Spleen (tissue), 11 donors: ENCODE measurements around the gene ITGA4. TPM values are rescaled to one million over a fixed set of nuclear protein-coding genes. Genes with fewer than 3 reads are reported as not detected.

Source experiments
- DNase-seq: peaks from one replicate; pipeline ENCODE4 v3.0.0-alpha.2; 2020
- H3K27ac ChIP-seq, 8 donors: fragments of 200-600 bp; sonication (generic) in 7 of 8; 1 replicate in 4 of 8; 2 replicates in 4 of 8; pipeline versions ENCODE4 v1.5.0 to v1.8.0; 2016 to 2021; ENCODE audit warnings: inconsistent platforms in 4 of 8, mild to moderate bottlenecking in 4 of 8, moderate library complexity in 1 of 8
- H3K27me3 ChIP-seq, 7 donors: fragments of 200-600 bp; sonication (generic) in 6 of 7; replicated peaks in 1 of 7; 1 replicate in 4 of 7; 2 replicates in 3 of 7; pipeline versions ENCODE4 v1.5.0 to v1.8.0; 2016 to 2021; ENCODE audit warnings: inconsistent platforms in 3 of 7, mild to moderate bottlenecking in 1 of 7
- H3K36me3 ChIP-seq, 6 donors: fragments of 200-600 bp; sonication (generic) in 5 of 6; 1 replicate in 4 of 6; 2 replicates in 2 of 6; pipeline versions ENCODE4 v1.5.0 to v1.8.0; 2016 to 2021; ENCODE audit warnings: inconsistent platforms in 2 of 6
- H3K4me1 ChIP-seq, 6 donors: fragments of 200-600 bp; sonication (generic) in 5 of 6; 1 replicate in 3 of 6; 2 replicates in 3 of 6; pipeline versions ENCODE4 v1.5.0 to v1.8.0; 2016 to 2021; ENCODE audit warnings: inconsistent platforms in 3 of 6
- H3K4me3 ChIP-seq, 8 donors: fragments of 200-600 bp; sonication (generic) in 7 of 8; 1 replicate in 4 of 8; 2 replicates in 4 of 8; pipeline versions ENCODE4 v1.5.0 to v1.8.0; 2016 to 2021; ENCODE audit warnings: inconsistent platforms in 4 of 8, mild to moderate bottlenecking in 4 of 8, moderate library complexity in 2 of 8
- H3K9me3 ChIP-seq, 8 donors: fragments of 200-600 bp; sonication (generic) in 7 of 8; 1 replicate in 4 of 8; 2 replicates in 4 of 8; pipeline versions ENCODE4 v1.5.0 to v1.8.0; 2016 to 2021; ENCODE audit warnings: inconsistent platforms in 4 of 8
- CTCF ChIP-seq, 11 experiments: fragments of 200-600 bp in 7 of 11; fragments of 450-650 bp in 4 of 11; sonication (generic) in 4 of 11; IDR thresholded peaks in 8 of 11; conservative IDR thresholded peaks in 3 of 11; 1 replicate in 7 of 11; 2 replicates in 4 of 11; pipeline versions ENCODE4 v1.4.0 to v1.8.0; 2016 to 2021; ENCODE audit warnings: antibody characterized with exemption in 11 of 11, inconsistent platforms in 4 of 11, mild to moderate bottlenecking in 1 of 11
- POLR2A ChIP-seq, 3 donors: fragments of 450-650 bp; IDR thresholded peaks; one replicate each; pipeline ENCODE4 v1.5.1; 2017; ENCODE audit warnings: antibody characterized with exemption in 3 of 3, mild to moderate bottlenecking in 1 of 3
- POLR2AphosphoS5 ChIP-seq, 3 donors: sonication (generic); formaldehyde crosslinking; IDR thresholded peaks; one replicate each; pipeline ENCODE4 v1.5.1; 2017; ENCODE audit warnings: antibody characterized with exemption in 3 of 3
- WGBS, 5 donors: extraction: QIAGEN DNeasy Blood & Tissue Kit in 3 of 5; methylation state at CpG; one replicate each; pipeline versions ENCODE4 v1.1.5 to v1.1.7; 2013 to 2018; 5-methylcytosine and 5-hydroxymethylcytosine counted together
- intact Hi-C: fragments of 100-400 bp; cut with DNase I; formaldehyde crosslinking; loops from one replicate; pipeline ENCODE4 v1.15.0; 2023; ENCODE audit warnings: low total_unique reads
- polyA plus RNA-seq, 3 donors: library from polyadenylated mRNA; stranded (reverse); fragments of 200-250 nt; gene quantifications; one replicate each; pipeline ENCODE4 v1.2.1, GENCODE V29; 2013
- total RNA-seq, 7 donors: library from RNA; depleted of rRNA in 3 of 7; stranded (reverse); fragments of >200 nt in 3 of 7; fragmentation: NEBNext Ultra II Directional in 4 of 7; extraction: Animal tissue kit (Norgen Biotek cat#: 25700) in 4 of 7; gene quantifications; one replicate each; pipeline versions ENCODE4 v1.1.0 to v1.2.1, GENCODE V29; 2016 to 2021
- donor health status: healthy with polysubstance abuse.
- donor health status: DM: no; HTN: no; CAD: no; lungs with moderate emphysema.
- donor health status: DM: no; HTN: no; CAD: no.
- donor health status: Bipolar disorder and iron deficiency.
- donor health status: healthy.
- donor health status: DM: no; HTN: no; CAD: no.
- donor health status: DM: yes; HTN: yes; CAD: no.

ITGA4 gene
- total and polyA plus RNA-seq, 10 donors, result 13.3 to 207 (median 147) TPM

- H3K27me3 ChIP-seq, result no peaks in the 10 kb centered on the region
- intact Hi-C loops, result no loop called here
- peaks cover 0 to 21% (median 11%) of the 10 kb centered on the region in 6 donors for H3K4me1 ChIP-seq
- peak overlapping the region in 5 of 8 donors; percentile 3 to 66 (median 49) for H3K27ac ChIP-seq
- TF ChIP-seq CTCF (IDR thresholded peaks at IDR 0.05 in 8 of 11, conservative IDR thresholded peaks at IDR 0.05 in 3 of 11) (peak; percentile 20 to 69 (median 53)), POLR2AphosphoS5 (IDR thresholded peaks at IDR 0.05) (no peak)
- no peak for DNase-seq
- H3K9me3 ChIP-seq, result no peaks in the 10 kb centered on the region
- no peak overlapping the region for H3K4me3 ChIP-seq
- 17 to 48% (median 39%) methylated on average over 3 of the region's 3 CpGs for WGBS, 5 donors
- no peaks in the 10 kb centered on the region for H3K36me3 ChIP-seq
These were observed 26.6 kb upstream of the ITGA4 start for GRCh38 chr2:181430406-181431118.

- H3K36me3 ChIP-seq, result no peaks in the 10 kb centered on the region
- H3K9me3 ChIP-seq, result no peaks in the 10 kb centered on the region
- H3K4me3 ChIP-seq, result no peak overlapping the region
- H3K27ac ChIP-seq, result no peak overlapping the region
- no peaks in the 10 kb centered on the region for H3K27me3 ChIP-seq
- intact Hi-C loops, result no loop called here
- H3K4me1 ChIP-seq, result peaks cover 0 to 21% (median 11%) of the 10 kb centered on the region in 6 donors
- no peak for TF ChIP-seq POLR2AphosphoS5 (IDR thresholded peaks at IDR 0.05)
- TF ChIP-seq POLR2A (IDR thresholded peaks at IDR 0.05), result no peak
- TF ChIP-seq CTCF (IDR thresholded peaks at IDR 0.05 in 8 of 11, conservative IDR thresholded peaks at IDR 0.05 in 3 of 11), result no peak
- no peak for DNase-seq
These were observed 25.5 kb upstream of the ITGA4 start for GRCh38 chr2:181431674-181432073.

- no peaks in the 10 kb centered on the region for H3K27me3 ChIP-seq
- intact Hi-C loops, result no loop called here
- WGBS, 5 donors, result 9 to 38% (median 12%) methylated on average over 1 of the region's 1 CpG
- no peak overlapping the region for H3K27ac ChIP-seq
- no peak overlapping the region for H3K4me3 ChIP-seq
- H3K4me1 ChIP-seq, result peaks cover 0 to 10% (median 0%) of the 10 kb centered on the region in 6 donors
- no peaks in the 10 kb centered on the region for H3K9me3 ChIP-seq
- TF ChIP-seq CTCF (IDR thresholded peaks at IDR 0.05 in 8 of 11, conservative IDR thresholded peaks at IDR 0.05 in 3 of 11) (peak in 6 of 11 experiments; percentile 4 to 46 (median 40)), POLR2AphosphoS5 (IDR thresholded peaks at IDR 0.05) (no peak), POLR2A (IDR thresholded peaks at IDR 0.05) (no peak)
- no peaks in the 10 kb centered on the region for H3K36me3 ChIP-seq
- DNase-seq, result no peak
These were observed 18.9 kb upstream of the ITGA4 start for GRCh38 chr2:181438261-181438660.

- DNase-seq, result no peak
- no peak overlapping the region for H3K27ac ChIP-seq
- H3K36me3 ChIP-seq, result no peaks in the 10 kb centered on the region
- TF ChIP-seq CTCF (IDR thresholded peaks at IDR 0.05 in 8 of 11, conservative IDR thresholded peaks at IDR 0.05 in 3 of 11) (no peak), POLR2A (IDR thresholded peaks at IDR 0.05) (no peak), POLR2AphosphoS5 (IDR thresholded peaks at IDR 0.05) (no peak)
- H3K27me3 ChIP-seq, result no peaks in the 10 kb centered on the region
- H3K9me3 ChIP-seq, result no peaks in the 10 kb centered on the region
- peaks cover 0 to 16% (median 0%) of the 10 kb centered on the region in 6 donors for H3K4me1 ChIP-seq
- H3K4me3 ChIP-seq, result no peak overlapping the region
- intact Hi-C loops, result no loop called here
- WGBS, 5 donors, result 84 to 97% (median 91%) methylated on average over 2 of the region's 2 CpGs
These were observed 16.8 kb upstream of the ITGA4 start for GRCh38 chr2:181440344-181440743.
